ENCODE measurements around the gene SALL2.

SALL2 gene

GRCh38 chr14:21527318-21527679 lies 1.2 kb upstream of the SALL2 start:
- DNase-seq, result no peak

DNA sequence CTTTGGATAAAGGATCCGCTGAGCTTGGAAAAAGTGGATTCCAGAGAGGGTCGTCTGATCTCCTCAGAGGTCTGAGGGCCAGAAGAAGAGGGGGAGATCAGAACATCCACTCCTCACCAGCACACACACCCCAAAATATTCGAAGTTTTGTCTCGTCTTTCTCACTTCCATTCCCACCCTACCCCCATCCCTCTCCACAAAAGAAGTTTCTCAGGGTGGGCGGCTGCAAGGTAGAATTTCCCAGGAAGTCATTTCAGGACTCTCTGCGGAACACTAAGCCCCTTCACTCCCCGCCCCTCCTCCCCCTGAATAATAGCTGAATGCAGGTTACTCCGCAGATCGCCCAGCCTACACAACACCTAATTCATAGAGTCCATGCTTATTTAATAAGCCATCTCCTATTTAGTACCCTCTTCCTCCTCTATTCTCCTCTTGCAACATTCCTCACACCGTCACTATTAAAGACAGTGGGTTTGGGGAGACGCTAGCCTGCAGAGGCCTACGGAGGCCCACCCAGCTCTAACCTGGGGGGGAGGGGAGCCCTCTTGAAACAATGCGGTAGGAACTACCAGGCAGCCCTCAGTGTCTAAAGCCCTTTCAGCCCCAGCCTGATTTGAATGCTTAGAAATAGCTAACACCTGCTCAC lies 649 bp upstream of the SALL2 start:
- peak; percentile 71 for DNase-seq

DNA sequence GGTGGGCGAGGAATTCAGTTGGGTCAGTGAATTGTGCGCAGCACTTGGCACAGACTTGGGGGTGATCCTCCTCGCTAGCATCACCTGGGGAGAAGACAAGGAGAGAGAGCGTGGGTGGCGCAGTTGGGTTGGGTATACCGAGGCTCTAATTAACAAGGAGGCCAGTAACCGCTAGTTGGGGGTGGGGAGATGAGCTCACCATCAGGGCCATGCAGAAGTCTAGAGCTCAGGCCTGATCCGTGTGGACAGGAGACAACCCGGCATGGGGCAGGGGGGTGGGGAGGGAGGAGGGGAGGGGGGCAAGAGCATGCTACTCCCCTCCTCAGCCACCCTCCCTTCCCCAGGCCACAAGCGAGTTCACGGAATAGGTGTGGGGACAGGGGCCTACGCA lies 580 bp downstream of the SALL2 start:
- DNase-seq, result no peak

GRCh38 chr14:21524575-21525490 lies 1.3 kb downstream of the SALL2 start:
- no peak for DNase-seq

- DNase-seq, result no peak
Observed at GRCh38 chr14:21523203-21523602, 2.9 kb downstream of the SALL2 start.

- DNase-seq, result no peak
Observed at GRCh38 chr14:21521501-21521900, 4.6 kb downstream of the SALL2 start.

DNA sequence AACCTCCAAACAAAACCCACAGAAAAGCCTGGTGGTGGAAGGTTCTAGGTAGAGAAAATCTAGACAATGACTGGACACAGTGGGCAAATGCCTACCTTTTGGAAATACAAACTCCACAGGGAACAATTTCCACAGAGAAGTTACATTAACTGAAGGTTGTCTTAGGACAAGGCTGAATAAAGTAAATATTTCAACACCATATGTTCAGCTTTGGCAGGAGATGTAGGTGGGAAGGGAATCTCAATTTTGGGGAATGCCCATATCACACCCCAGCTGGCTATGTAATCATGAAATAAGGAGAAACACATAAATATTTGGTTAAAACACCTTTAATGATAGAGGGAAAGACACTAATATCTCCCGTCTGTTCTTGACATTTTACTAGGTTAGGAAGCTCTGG lies 5.4 kb downstream of the SALL2 start:
- no peak for DNase-seq

GRCh38 chr14:21518725-21519124 lies 7.4 kb downstream of the SALL2 start:
- peak; percentile 66 for DNase-seq

- no peak for DNase-seq
Observed at GRCh38 chr14:21514341-21514740, 11.8 kb downstream of the SALL2 start.

GRCh38 chr14:21510735-21511657 lies 15.2 kb downstream of the SALL2 start, which contains the start of gene METTL3:
TSS of gene METTL3 (minus strand) at chr14:21511340. CDS start at chr14:21511223, 117 bp downstream.
- DNase-seq, result peak; percentile 95

DNA sequence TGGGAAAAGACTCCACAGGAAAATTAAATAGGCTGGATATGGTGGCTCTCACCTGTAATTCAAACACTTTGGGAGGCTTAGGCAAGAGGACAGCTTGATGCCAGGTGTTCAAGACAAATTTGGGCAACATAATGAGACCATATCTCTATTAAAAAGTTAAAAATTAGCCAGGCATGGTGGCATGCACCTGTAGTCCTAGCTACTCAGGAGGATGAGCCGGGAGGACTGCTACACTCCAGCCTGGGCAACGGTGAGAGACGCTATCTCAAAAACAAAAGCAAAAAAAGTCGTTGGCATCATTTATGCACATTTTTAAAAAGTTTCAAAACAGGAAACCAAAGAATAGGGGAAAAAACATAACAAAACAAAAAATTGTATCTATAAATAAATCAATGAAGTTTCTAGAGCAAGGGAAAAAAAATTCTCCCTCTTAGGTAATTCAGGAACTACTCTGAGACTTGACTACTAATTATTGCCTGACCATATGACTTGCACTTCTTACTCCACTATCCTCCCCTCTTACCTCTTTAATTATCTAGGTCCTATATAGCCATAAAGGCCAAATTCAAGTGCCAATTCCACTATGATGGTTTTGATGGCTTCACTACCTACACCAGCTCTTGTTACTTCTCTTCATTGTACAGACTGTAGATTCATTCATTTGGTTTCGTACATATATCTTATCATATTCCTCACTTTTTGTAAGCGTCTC lies 16.6 kb downstream of the SALL2 start:
- DNase-seq, result no peak

GRCh38 chr14:21506557-21506956 lies 19.6 kb downstream of the SALL2 start:
- DNase-seq, result no peak

DNA sequence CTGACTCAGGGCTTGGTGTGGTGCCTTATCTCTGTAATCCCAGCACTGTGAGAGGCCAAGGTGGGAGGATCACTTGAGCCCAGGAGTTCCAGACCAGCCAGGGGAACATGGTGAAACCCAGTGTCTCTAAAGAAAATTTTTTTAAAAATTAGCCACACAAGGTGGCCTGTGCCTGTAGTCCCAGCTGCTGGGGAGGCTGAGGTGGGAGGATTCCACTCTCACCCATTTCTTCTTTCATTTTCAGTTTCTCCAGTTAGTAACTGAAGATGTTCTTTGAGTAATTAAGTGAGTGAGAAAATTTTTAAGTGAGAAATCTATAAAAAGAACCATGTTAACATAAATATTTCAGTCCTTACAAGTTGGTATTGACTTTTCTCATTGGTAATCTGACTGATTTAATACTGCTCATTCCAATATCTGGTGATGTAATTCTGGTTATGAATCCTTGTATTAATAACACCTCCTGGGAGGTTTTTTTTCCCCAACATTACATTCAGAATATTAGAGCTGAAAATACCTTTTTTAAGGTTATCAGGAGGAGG lies 21.1 kb downstream of the SALL2 start:
- DNase-seq, result no peak

- DNase-seq, result no peak
Observed at GRCh38 chr14:21503376-21503775, 22.8 kb downstream of the SALL2 start.

DNA sequence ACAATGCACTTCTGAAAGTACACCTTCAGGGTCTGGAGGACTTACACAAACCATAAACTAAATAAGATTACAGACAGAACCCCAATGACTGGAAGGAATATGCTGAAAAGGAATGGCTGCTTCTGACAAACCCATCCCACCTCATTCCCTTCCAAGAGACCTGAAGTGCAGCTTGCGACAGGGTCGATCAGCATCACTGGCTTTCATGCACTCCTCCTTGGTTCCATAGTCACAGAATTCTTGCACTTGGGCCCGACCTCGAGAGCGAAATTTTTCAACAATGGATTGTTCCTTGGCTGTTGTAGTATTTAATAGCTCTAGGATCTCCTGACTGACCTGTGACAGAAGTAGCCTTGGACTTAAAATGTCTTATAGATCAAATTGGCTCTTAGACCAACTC lies 24.6 kb downstream of the SALL2 start:
- DNase-seq, result no peak

GRCh38 chr14:21498540-21499526 lies 27.3 kb downstream of the SALL2 start:
- peak; percentile 41 for DNase-seq

- no peak for DNase-seq
Observed at GRCh38 chr14:21496453-21496852, 29.7 kb downstream of the SALL2 start.

GRCh38 chr14:21494902-21495762 lies 31.0 kb downstream of the SALL2 start:
- DNase-seq, result no peak

DNA sequence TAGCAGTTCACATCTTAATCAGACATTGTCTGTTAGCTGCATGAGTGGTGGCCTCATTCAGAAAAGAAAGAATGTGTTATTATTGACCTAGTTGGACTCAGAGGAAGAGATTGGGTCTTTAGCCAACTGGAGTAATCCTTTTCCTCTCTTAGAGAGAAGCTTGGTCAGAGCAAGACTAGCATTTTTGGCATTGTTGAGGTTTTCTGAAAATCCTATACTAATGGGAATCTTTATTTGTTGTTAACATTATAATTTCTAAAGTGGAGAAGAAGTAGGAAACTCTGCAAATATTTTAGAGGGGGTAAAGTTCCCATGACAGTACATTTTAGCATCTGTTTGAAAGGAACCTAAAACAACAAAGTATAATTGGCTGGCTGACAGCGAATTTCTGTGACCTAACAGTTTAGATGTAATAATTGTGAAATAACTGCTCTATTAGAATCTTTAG lies 39.5 kb downstream of the SALL2 start:
- DNase-seq, result no peak
